Neural crest cell (in vitro differentiated cells): ENCODE results near the gene ATP9A. TPM values are rescaled to one million over a fixed set of nuclear protein-coding genes. Genes with fewer than 3 reads are reported as not detected.

Experiments used
- DNase-seq: peaks from one replicate; pipeline ENCODE4 v3.0.0; 2021; ENCODE audit warnings: low read depth, mixed read lengths, low spot score
- H3K27ac Mint-ChIP-seq: one replicate; pipeline ENCODE4 v1.8.0; 2021; ENCODE audit warnings: mild to moderate bottlenecking, mixed read lengths; ENCODE audit not compliant: unreplicated experiment
- H3K27me3 Mint-ChIP-seq: 2 replicates; pipeline ENCODE4 v1.8.0; 2021; ENCODE audit warnings: low read depth, mild to moderate bottlenecking, mixed read lengths
- H3K36me3 Mint-ChIP-seq: 2 replicates; pipeline ENCODE4 v1.8.0; 2021; ENCODE audit warnings: low read depth, mild to moderate bottlenecking, mixed read lengths
- H3K4me1 Mint-ChIP-seq: 2 replicates; pipeline ENCODE4 v1.8.0; 2021; ENCODE audit warnings: mixed read lengths
- H3K4me3 Mint-ChIP-seq: one replicate; pipeline ENCODE4 v1.8.0; 2021; ENCODE audit warnings: mild to moderate bottlenecking, mixed read lengths
- H3K9me3 Mint-ChIP-seq: 2 replicates; pipeline ENCODE4 v1.8.0; 2021; ENCODE audit warnings: mixed read lengths
- total RNA-seq: library from RNA; stranded (reverse); gene quantifications from 2 replicates; pipeline ENCODE4 v1.2.1, GENCODE V29; 2021
- TF ChIP-seq, protein P1 (sequence below): fragments of 200-600 bp; sonication (generic); conservative IDR thresholded peaks from 2 replicates; pipeline ENCODE4 v1.5.0; 2021; ENCODE audit warnings: antibody characterized with exemption, mild to moderate bottlenecking

The ATP9A gene
- total RNA-seq, 1 donor from 2014 or later: 39.0 TPM

DNA sequence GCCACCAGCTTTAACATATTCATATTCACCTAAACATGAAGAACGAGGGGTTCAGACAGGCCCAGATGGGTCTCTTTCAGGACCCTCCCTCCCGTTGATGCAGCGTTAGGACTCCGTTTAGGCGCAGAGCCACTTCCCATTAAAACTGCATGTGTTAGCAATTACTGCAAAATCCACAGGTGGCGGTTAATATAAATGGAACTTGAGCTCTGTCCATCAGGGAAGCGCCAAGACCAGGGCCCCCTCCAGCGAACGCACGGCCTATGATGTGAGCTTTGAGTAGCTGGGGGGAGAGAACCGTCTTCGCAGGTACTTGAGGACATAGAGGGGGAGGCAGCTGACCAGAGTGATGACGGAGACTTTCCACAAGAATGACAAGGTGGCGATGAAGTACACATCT, 167.2 kb downstream of the ATP9A start:
- H3K27ac Mint-ChIP-seq: peak overlapping the region; percentile 58
- H3K4me1 Mint-ChIP-seq: peaks cover 36% of the 10 kb centered on the region
- no peak for DNase-seq
- H3K36me3 Mint-ChIP-seq: peaks cover 12% of the 10 kb centered on the region
- no peak overlapping the region for H3K4me3 Mint-ChIP-seq
- no peaks in the 10 kb centered on the region for H3K27me3 Mint-ChIP-seq
- TF ChIP-seq, protein P1, sequence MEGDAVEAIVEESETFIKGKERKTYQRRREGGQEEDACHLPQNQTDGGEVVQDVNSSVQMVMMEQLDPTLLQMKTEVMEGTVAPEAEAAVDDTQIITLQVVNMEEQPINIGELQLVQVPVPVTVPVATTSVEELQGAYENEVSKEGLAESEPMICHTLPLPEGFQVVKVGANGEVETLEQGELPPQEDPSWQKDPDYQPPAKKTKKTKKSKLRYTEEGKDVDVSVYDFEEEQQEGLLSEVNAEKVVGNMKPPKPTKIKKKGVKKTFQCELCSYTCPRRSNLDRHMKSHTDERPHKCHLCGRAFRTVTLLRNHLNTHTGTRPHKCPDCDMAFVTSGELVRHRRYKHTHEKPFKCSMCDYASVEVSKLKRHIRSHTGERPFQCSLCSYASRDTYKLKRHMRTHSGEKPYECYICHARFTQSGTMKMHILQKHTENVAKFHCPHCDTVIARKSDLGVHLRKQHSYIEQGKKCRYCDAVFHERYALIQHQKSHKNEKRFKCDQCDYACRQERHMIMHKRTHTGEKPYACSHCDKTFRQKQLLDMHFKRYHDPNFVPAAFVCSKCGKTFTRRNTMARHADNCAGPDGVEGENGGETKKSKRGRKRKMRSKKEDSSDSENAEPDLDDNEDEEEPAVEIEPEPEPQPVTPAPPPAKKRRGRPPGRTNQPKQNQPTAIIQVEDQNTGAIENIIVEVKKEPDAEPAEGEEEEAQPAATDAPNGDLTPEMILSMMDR: no peak
- no peaks in the 10 kb centered on the region for H3K9me3 Mint-ChIP-seq

DNA sequence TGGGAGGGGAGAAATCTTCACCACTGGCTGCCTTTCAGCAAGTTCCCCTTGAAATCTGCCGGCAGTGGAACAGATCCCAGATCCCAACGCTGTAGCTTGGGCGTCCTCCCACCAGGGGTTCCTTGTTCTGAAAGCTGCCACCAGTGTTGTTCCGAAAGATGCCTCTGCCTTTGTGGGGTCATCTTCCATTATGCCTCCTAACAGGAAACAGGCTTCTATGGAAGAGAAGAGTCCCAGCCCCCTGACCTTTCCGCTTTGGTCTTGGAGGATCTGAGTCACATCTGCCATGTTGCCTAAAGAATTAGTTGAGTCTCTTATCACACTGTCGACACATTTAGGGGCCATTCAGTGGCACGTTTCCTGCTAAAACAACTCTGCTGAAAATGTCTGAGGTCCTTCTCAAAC, 168.2 kb downstream of the ATP9A start:
- Mint-ChIP-seq H3K4me3 (no peak overlapping the region), H3K4me1 (peaks cover 40% of the 10 kb centered on the region), H3K36me3 (peaks cover 12% of the 10 kb centered on the region), H3K27ac (peak overlapping the region; percentile 21), H3K27me3 (no peaks in the 10 kb centered on the region), H3K9me3 (no peaks in the 10 kb centered on the region)
- no peak for DNase-seq
- TF ChIP-seq, protein P1: no peak

DNA sequence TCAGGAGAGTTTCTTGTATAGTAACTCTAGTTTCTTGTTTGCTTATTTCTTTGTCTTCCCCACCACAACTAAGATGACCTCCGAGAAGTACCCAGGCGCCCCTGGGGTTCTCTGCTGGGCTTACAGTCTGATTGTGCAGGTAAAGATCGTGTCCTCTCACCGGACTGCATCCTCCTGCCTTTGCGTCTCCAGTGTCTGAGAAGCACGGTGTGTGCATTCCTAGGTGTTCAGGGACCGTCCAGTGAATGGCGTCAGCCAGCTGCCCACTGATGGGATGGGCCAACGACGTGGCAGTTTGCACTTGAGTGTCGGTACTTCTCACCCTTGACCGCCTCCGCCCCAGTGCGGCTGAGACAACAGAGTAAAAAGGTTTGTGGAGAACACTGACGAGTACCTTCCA, 169.6 kb downstream of the ATP9A start:
- Mint-ChIP-seq H3K27me3 (no peaks in the 10 kb centered on the region), H3K36me3 (peaks cover 10% of the 10 kb centered on the region), H3K27ac (no peak overlapping the region), H3K4me1 (peaks cover 51% of the 10 kb centered on the region), H3K9me3 (no peaks in the 10 kb centered on the region), H3K4me3 (no peak overlapping the region)
- DNase-seq: no peak
- TF ChIP-seq, protein P1: no peak

- Mint-ChIP-seq H3K4me3 (no peak overlapping the region), H3K9me3 (no peaks in the 10 kb centered on the region), H3K4me1 (peaks cover 53% of the 10 kb centered on the region), H3K27me3 (no peaks in the 10 kb centered on the region), H3K36me3 (peaks cover 10% of the 10 kb centered on the region), H3K27ac (no peak overlapping the region)
- no peak for DNase-seq
- TF ChIP-seq, protein P1: no peak
Observed at GRCh38 chr20:51597389-51598231, 170.6 kb downstream of the ATP9A start.

GRCh38 chr20:51596668-51597388, 171.4 kb downstream of the ATP9A start:
- H3K36me3 Mint-ChIP-seq: peaks cover 10% of the 10 kb centered on the region
- H3K4me1 Mint-ChIP-seq: peaks cover 53% of the 10 kb centered on the region
- no peak overlapping the region for H3K4me3 Mint-ChIP-seq
- DNase-seq: no peak
- H3K27me3 Mint-ChIP-seq: no peaks in the 10 kb centered on the region
- no peak overlapping the region for H3K27ac Mint-ChIP-seq
- no peaks in the 10 kb centered on the region for H3K9me3 Mint-ChIP-seq
- TF ChIP-seq, protein P1: no peak
